PC-3 (cell line): ENCODE data around the gene AIM2.

Experiments
- EZH2 ChIP-seq: fragments of 300-600 bp; sonication (generic); IDR thresholded peaks from one replicate; pipeline ENCODE4 v1.6.1; 2017; ENCODE audit warnings: antibody characterized with exemption, mild to moderate bottlenecking, low read length; ENCODE audit not compliant: unreplicated experiment
- EZH2phosphoT487 ChIP-seq: fragments of 300-600 bp; sonication (generic); IDR thresholded peaks from 2 replicates; pipeline ENCODE4 v1.6.1; 2018; ENCODE audit warnings: mild to moderate bottlenecking, antibody characterized with exemption, low read length, borderline replicate concordance
- TF ChIP-seq, protein P1 (sequence below): fragments of 300-600 bp; sonication (generic); conservative IDR thresholded peaks from 2 replicates; pipeline ENCODE4 v1.5.1; 2017; ENCODE audit warnings: antibody characterized with exemption, low read depth, mild to moderate bottlenecking, low read length

DNA sequence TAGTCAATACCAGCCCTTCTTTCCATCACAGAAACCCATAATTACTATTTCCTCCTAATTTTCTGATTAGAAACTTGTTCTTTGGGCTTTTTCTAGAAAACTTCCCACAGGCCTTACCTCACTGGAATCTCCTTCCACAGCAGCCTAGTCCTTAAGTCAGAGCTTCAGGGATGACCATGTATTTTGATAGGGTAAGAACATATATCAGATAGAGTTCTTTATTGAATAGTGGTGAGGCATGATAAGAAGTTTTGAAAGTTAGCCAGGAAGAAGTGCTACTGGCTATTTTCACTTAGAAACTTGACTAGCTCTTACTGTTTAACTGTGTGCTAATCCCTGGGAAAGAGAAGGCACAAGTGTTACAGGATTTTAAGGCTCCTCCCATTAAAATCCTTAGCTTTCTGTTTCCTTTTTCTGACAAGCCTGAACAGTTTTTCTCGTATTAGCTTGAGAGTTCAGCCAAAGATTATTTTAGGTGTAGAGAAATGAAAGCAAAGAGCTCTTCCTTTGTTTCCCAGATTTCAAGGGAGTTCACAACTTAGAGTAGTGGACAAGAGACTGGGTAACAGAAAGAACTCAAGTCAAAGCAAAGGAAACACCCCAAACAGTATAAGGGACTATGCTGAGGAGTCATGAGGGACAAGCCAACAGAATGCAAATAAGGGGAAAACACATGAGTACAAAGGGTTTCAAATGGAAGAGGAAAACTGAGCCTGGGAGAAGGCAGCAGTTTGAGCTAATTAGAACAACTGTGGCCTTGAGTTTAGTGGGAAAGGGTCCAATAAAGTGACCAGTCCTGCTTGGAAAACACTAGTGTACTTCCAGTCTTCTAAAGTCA lies 37.2 kb upstream of the AIM2 start:
- TF ChIP-seq, protein P1, sequence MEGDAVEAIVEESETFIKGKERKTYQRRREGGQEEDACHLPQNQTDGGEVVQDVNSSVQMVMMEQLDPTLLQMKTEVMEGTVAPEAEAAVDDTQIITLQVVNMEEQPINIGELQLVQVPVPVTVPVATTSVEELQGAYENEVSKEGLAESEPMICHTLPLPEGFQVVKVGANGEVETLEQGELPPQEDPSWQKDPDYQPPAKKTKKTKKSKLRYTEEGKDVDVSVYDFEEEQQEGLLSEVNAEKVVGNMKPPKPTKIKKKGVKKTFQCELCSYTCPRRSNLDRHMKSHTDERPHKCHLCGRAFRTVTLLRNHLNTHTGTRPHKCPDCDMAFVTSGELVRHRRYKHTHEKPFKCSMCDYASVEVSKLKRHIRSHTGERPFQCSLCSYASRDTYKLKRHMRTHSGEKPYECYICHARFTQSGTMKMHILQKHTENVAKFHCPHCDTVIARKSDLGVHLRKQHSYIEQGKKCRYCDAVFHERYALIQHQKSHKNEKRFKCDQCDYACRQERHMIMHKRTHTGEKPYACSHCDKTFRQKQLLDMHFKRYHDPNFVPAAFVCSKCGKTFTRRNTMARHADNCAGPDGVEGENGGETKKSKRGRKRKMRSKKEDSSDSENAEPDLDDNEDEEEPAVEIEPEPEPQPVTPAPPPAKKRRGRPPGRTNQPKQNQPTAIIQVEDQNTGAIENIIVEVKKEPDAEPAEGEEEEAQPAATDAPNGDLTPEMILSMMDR, result no peak
- no peak for TF ChIP-seq EZH2
- no peak for TF ChIP-seq EZH2phosphoT487
